Measurements from ENCODE around the gene UTP14A.
A peak's percentile ranks its signal among the peaks of the same experiment; 100 is the strongest.

The UTP14A gene

DNA sequence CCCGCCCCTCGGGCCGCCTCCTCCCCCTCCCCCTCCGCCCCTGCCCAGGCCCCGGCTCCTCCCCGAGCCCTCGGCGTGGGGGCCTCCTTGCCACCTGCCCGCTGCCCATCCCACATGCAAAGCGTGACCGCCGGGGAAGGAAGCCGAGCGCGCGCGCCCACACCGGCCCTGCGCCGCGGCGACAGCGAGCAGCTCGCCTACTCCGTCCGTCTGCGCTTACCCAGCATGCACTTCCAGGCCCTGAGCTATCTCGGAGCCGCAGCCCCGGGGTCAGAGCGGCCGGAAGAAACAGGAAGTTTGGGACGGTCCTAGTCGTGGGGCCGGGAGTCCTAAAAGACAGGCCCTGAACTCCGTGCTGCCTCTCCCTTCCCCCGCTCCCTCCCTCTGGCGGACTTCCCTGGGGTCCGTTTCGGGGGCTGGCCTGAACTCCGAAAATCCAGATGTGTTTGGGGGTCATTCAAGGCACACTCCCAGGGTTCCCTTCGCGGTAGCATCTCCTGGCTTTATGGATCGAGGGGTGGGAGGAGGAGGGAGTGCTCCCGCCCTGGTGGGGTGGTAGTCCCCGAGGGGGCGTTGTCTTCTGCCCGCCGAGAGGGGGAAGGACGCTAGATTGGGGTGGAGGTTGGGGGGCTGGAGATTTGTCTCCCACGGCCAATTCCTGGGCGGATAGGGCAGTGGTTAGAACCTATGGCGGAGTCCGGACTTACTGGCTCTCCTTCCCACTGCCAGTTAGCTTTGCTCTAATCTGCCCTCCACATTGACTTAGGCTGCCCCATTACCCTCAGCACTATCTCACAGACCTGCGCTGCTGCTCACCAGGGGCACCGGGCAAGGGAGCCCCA, 51.5 kb downstream of the UTP14A start:
- DNase-seq (ENCODE audit: low spot score), result no peak
- TF ChIP-seq CTCF (IDR thresholded peaks at IDR 0.05), result no peak

DNA sequence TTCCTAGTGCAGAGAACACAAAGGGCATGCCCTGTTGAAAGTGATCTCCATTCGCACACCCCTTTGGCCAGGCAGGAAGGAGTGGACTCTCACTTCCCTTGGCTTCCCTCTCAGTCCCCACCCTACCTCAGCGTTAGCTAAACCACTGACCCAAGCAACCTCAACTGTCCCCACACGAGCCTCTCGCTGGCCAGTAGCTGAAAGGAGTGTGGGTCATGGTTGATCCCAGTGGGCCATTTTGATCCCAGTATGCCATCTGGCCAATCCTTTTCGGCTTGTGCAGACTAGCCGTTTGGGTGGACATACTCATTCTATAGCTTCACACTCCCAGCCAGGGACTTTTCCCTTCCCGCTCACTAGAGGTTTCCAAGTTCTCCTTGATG, 52.1 kb downstream of the UTP14A start:
- no peak for DNase-seq (ENCODE audit: low spot score)
- no peak overlapping the region for H3K4me3 ChIP-seq
- TF ChIP-seq CTCF (IDR thresholded peaks at IDR 0.05), result no peak
- no peak overlapping the region for H3K27ac ChIP-seq

More for the DNA sequence above, 51.5 kb downstream of the UTP14A start:
- Histone ChIP-seq H3K27ac (peak overlapping the region in 1 of 2 donors; percentile 66), H3K4me3 (peak overlapping the region; percentile 69)

DNA sequence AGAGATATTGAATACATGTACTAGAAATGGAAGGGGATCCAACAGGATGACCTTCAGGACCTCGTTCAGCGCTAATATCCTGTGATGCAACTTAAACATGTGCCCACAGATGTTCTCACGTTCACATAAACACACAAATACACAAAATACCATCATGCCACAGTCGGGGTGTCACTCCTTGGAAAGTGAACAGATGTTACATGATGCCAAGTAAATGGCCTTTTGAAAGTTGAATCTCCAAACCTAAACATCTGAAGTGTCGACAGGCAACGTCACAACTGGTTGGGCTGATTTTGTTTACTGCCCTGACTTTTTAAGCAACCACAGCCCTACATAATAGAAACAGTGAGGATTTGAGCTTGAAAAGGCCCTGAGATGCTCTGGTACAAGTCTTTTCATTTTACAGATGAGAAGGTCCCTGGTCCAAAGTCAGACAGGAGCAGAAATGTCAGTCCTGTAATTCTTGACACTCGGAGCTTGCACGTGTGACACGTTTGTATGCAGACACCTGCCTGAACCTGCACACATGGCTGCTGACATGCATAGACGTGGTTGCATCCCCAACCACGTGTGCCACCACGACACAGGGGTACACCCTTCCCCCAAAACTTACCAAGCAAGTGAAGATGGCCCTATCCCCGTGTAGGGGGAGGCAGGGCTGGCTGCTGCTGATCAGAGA, 53.0 kb downstream of the UTP14A start:
- no peak overlapping the region for H3K27ac ChIP-seq
- DNase-seq (ENCODE audit: low spot score), result no peak
- H3K4me3 ChIP-seq, result no peak overlapping the region
- TF ChIP-seq CTCF (IDR thresholded peaks at IDR 0.05), result no peak

DNA sequence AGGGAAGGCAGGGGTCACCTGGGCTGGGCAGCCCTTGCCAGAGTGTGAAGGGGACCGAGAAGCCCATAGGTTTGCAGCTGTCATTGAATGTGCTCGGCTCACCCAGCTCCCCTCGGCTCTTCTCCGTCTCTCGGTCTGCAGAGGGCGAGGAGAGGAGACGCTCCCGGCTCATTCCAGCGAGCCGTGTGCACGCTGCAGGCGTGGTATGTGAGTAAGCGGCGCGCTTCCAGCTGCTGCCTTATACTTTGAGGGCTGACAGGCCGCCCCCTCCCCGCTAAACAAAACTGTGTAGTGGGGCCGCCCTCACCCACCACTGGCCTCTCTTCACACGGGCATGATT, 53.5 kb downstream of the UTP14A start:
- Histone ChIP-seq H3K4me3 (no peak overlapping the region), H3K27ac (no peak overlapping the region)
- DNase-seq (ENCODE audit: low spot score), result no peak
- TF ChIP-seq CTCF (IDR thresholded peaks at IDR 0.05), result no peak

GRCh38 chrX:129961180-129962083, 55.5 kb downstream of the UTP14A start:
- DNase-seq (ENCODE audit: low spot score), result no peak
- peak overlapping the region; percentile 28 for H3K4me3 ChIP-seq
- TF ChIP-seq CTCF (IDR thresholded peaks at IDR 0.05), result no peak
- H3K27ac ChIP-seq, result no peak overlapping the region

DNA sequence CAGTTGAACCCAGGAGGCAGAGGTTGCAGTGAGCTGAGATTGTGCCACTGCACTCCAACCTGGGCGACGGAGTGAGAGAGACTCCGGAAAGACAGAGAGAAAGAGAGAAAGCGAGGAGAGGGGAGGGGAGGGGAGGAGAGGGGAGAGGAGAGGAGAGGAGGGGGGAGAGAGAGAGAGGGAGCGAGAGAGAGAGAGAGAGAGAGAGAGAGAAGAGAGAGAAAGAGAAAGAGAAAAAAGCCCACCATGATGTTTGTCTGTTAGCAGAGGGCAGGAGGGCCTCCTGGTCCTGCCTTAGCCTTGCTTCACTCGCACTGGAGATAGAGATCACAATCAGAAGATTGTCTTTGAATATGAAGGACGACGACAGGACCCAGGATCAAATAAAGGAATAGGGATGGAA, 57.8 kb downstream of the UTP14A start:
- no peak overlapping the region for H3K27ac ChIP-seq
- DNase-seq (ENCODE audit: low spot score), result no peak
- TF ChIP-seq CTCF (IDR thresholded peaks at IDR 0.05), result no peak
- no peak overlapping the region for H3K4me3 ChIP-seq

Measured in coronary artery (tissue), 2 donors.